K562 (cell line): ENCODE data around the gene NUAK2. TPM values are rescaled to one million over a fixed set of nuclear protein-coding genes. Genes with fewer than 3 reads are reported as not detected.

ENCODE experiments used
- ATF3 ChIP-seq, 2 experiments: fragments of 450-650 bp in 1 of 2; sonication (generic) in 1 of 2; formaldehyde crosslinking in 1 of 2; IDR thresholded peaks in 1 of 2; conservative IDR thresholded peaks in 1 of 2; 2 replicates each; pipeline versions ENCODE4 v1.6.1 to v1.8.1; 2016 to 2023; ENCODE audit warnings: mild to moderate bottlenecking in 2 of 2, moderate library complexity in 2 of 2, inconsistent platforms in 1 of 2, missing genetic modification reagents in 1 of 2
- CBFA2T2 ChIP-seq: fragments of 450-650 bp; conservative IDR thresholded peaks from 2 replicates; pipeline ENCODE4 v1.6.1; 2017; ENCODE audit warnings: mild to moderate bottlenecking
- CBX8 ChIP-seq: fragments of 200-600 bp; sonication (generic); IDR thresholded peaks from 2 replicates; pipeline ENCODE4 v1.6.1; 2012; ENCODE audit warnings: borderline replicate concordance, mixed run types, low read depth, mild to moderate bottlenecking, moderate library complexity, mixed read lengths, low read length, control low read depth, inconsistent platforms; ENCODE audit not compliant: poor library complexity, severe bottlenecking; ENCODE audit errors: extremely low read depth
- CCNT2 ChIP-seq: IDR thresholded peaks from 2 replicates; pipeline ENCODE4 v1.6.1; 2011; ENCODE audit warnings: borderline replicate concordance, low read depth, mild to moderate bottlenecking, moderate library complexity, mixed read lengths, low read length; ENCODE audit not compliant: insufficient read length; ENCODE audit errors: extremely low read depth
- ELF1 ChIP-seq: fragments of 200-800 bp; sonication (Bioruptor generic); IDR thresholded peaks from 2 replicates; pipeline ENCODE4 v1.6.1; 2016; ENCODE audit warnings: missing genetic modification characterization, missing compliant biosample characterization
- JUN ChIP-seq, 2 experiments: sonication (generic) in 1 of 2; formaldehyde crosslinking in 1 of 2; IDR thresholded peaks; 2 replicates each; pipeline versions ENCODE4 v1.6.1 to v1.8.0; 2012 to 2022; ENCODE audit warnings: borderline replicate concordance in 2 of 2, mild to moderate bottlenecking in 2 of 2, improper control_type of control experiment in 1 of 2, low read depth in 1 of 2, low read length in 1 of 2, missing genetic modification reagents in 1 of 2
- LCOR ChIP-seq: sonication (generic); formaldehyde crosslinking; IDR thresholded peaks from 2 replicates; pipeline ENCODE4 v1.8.0; 2022; ENCODE audit warnings: mild to moderate bottlenecking, missing genetic modification reagents
- NCOA1 ChIP-seq: fragments of 450-650 bp; IDR thresholded peaks from 2 replicates; pipeline ENCODE4 v1.6.1; 2016; ENCODE audit warnings: low read depth
- NFIC ChIP-seq: fragments of 450-650 bp; IDR thresholded peaks from 2 replicates; pipeline ENCODE4 v1.6.1; 2017; ENCODE audit warnings: mild to moderate bottlenecking, inconsistent platforms
- POLR2AphosphoS5 ChIP-seq: IDR thresholded peaks from 2 replicates; pipeline ENCODE4 v1.6.1; 2011; ENCODE audit warnings: mild to moderate bottlenecking, low read depth, low read length, moderate library complexity; ENCODE audit not compliant: control insufficient read depth, insufficient read depth
- PREB ChIP-seq: sonication (generic); formaldehyde crosslinking; IDR thresholded peaks from 2 replicates; pipeline ENCODE4 v1.8.1; 2023; ENCODE audit warnings: mild to moderate bottlenecking, missing genetic modification reagents
- THRAP3 ChIP-seq: fragments of 450-650 bp; IDR thresholded peaks from 2 replicates; pipeline ENCODE4 v1.6.1; 2016; ENCODE audit warnings: mild to moderate bottlenecking, inconsistent platforms, borderline replicate concordance
- XRCC5 ChIP-seq: fragments of 200-400 bp; formaldehyde crosslinking; IDR thresholded peaks from 2 replicates; pipeline ENCODE4 v1.6.1; 2017; ENCODE audit warnings: low read depth, mild to moderate bottlenecking, low read length
- ZKSCAN1 ChIP-seq: fragments of 150-350 bp; IDR thresholded peaks from 2 replicates; pipeline ENCODE4 v1.6.1; 2016; ENCODE audit warnings: low read depth, low read length
- ZNF140 ChIP-seq: fragments of 250-450 bp; sonication (Bioruptor Pico); IDR thresholded peaks from 2 replicates; pipeline ENCODE4 v1.8.0; 2021; ENCODE audit warnings: moderate library complexity, mild to moderate bottlenecking, inconsistent platforms
- polyA plus RNA-seq, 8 experiments: library from polyadenylated mRNA; depleted of rRNA in 4 of 8; stranded (reverse) in 5 of 8; unstranded in 3 of 8; fragments of >200 nt; fragmentation: Nextera tagmentation in 2 of 8; fragmentation: Illumina TruSeq in 1 of 8; extraction: Ambion mirVana in 2 of 8; extraction: Trizol in 1 of 8; gene quantifications; 2 replicates each; pipeline versions ENCODE4 v1.2.1 to v1.2.3, GENCODE V29; 2011 to 2014; ENCODE audit warnings: inconsistent platforms in 1 of 8, missing spikeins in 1 of 8
- total RNA-seq, 7 experiments: library from RNA; depleted of rRNA in 6 of 7; stranded (reverse); fragments of >200 nt in 6 of 7; fragmentation: Illumina TruSeq in 2 of 7; extraction: Trizol in 2 of 7; gene quantifications; 2 replicates each; pipeline versions ENCODE4 v1.2.1 to v1.2.3, GENCODE V29; 2011 to 2021; ENCODE audit warnings: low replicate concordance in 1 of 7
- TF ChIP-seq, protein P1 (sequence below): fragments of 450-650 bp; formaldehyde crosslinking; IDR thresholded peaks from 2 replicates; pipeline ENCODE4 v1.4.0; 2020; ENCODE audit warnings: mild to moderate bottlenecking, moderate library complexity
- TF ChIP-seq, protein P2 (sequence below): fragments of 450-650 bp; IDR thresholded peaks from 2 replicates; pipeline ENCODE4 v1.6.1; 2016; ENCODE audit warnings: mild to moderate bottlenecking
- TF ChIP-seq, protein P3 (sequence below): sonication (generic); IDR thresholded peaks from 2 replicates; pipeline ENCODE4 v1.6.1; 2016

NUAK2 gene
- total and polyA plus RNA-seq, 9 of the 15 experiments (the other 6 are each of a cell fraction or from before 2014, with no cell fraction given) = 0.04 to 0.44 (median 0.14) TPM

- TF ChIP-seq ZNF140 (CRISPR knock-in tag) (no peak), POLR2AphosphoS5 (peak; percentile 92), CCNT2 (peak; percentile 85), XRCC5 (peak; percentile 86; the same call in 1 of the 2 replicates), CBX8 (no peak), LCOR (CRISPR knock-in tag) (peak; percentile 98), NFIC (peak; percentile 85), ZKSCAN1 (no peak), NCOA1 (peak; percentile 67; the same call in 1 of the 2 replicates), THRAP3 (no peak), ATF3 (IDR thresholded peaks at IDR 0.05) (peak; percentile 38; the same call in 1 of the 2 replicates), ATF3 (CRISPR knock-in tag; conservative IDR thresholded peaks at IDR 0.05) (peak; percentile 88), CBFA2T2 (peak; percentile 95), JUN (IDR thresholded peaks at IDR 0.05; ENCODE audit: borderline replicate concordance, low read depth, low read length) (no peak; the same call in 1 of the 2 replicates), JUN (CRISPR knock-in tag; IDR thresholded peaks at IDR 0.05; ENCODE audit: borderline replicate concordance) (peak; percentile 36; the same call in 1 of the 2 replicates), PREB (CRISPR knock-in tag) (no peak), ELF1 (peak; percentile 59; the same call in 1 of the 2 replicates)
- TF ChIP-seq, protein P1, sequence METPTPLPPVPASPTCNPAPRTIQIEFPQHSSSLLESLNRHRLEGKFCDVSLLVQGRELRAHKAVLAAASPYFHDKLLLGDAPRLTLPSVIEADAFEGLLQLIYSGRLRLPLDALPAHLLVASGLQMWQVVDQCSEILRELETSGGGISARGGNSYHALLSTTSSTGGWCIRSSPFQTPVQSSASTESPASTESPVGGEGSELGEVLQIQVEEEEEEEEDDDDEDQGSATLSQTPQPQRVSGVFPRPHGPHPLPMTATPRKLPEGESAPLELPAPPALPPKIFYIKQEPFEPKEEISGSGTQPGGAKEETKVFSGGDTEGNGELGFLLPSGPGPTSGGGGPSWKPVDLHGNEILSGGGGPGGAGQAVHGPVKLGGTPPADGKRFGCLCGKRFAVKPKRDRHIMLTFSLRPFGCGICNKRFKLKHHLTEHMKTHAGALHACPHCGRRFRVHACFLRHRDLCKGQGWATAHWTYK = no peak; the same call in 1 of the 2 replicates
- TF ChIP-seq, protein P2, sequence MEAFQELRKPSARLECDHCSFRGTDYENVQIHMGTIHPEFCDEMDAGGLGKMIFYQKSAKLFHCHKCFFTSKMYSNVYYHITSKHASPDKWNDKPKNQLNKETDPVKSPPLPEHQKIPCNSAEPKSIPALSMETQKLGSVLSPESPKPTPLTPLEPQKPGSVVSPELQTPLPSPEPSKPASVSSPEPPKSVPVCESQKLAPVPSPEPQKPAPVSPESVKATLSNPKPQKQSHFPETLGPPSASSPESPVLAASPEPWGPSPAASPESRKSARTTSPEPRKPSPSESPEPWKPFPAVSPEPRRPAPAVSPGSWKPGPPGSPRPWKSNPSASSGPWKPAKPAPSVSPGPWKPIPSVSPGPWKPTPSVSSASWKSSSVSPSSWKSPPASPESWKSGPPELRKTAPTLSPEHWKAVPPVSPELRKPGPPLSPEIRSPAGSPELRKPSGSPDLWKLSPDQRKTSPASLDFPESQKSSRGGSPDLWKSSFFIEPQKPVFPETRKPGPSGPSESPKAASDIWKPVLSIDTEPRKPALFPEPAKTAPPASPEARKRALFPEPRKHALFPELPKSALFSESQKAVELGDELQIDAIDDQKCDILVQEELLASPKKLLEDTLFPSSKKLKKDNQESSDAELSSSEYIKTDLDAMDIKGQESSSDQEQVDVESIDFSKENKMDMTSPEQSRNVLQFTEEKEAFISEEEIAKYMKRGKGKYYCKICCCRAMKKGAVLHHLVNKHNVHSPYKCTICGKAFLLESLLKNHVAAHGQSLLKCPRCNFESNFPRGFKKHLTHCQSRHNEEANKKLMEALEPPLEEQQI = peak; percentile 46; the same call in 1 of the 2 replicates
- TF ChIP-seq, protein P3, sequence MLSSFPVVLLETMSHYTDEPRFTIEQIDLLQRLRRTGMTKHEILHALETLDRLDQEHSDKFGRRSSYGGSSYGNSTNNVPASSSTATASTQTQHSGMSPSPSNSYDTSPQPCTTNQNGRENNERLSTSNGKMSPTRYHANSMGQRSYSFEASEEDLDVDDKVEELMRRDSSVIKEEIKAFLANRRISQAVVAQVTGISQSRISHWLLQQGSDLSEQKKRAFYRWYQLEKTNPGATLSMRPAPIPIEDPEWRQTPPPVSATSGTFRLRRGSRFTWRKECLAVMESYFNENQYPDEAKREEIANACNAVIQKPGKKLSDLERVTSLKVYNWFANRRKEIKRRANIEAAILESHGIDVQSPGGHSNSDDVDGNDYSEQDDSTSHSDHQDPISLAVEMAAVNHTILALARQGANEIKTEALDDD = no peak
Measured at GRCh38 chr1:205255941-205256780, 65.4 kb downstream of the NUAK2 start (continued).
